ENCODE results near the gene RTBDN. TPM values are rescaled to one million over a fixed set of nuclear protein-coding genes. Genes with fewer than 3 reads are reported as not detected.

Gene RTBDN
- total and polyA plus RNA-seq, 2 of the 8 experiments (the other 6 are each of a cell fraction or from before 2014, with no cell fraction given), result 4.0 to 4.8 TPM

GRCh38 chr19:12792051-12792852, 42.1 kb downstream of the RTBDN start (continued):
- TF ChIP-seq YY1 (IDR thresholded peaks at IDR 0.05; ENCODE audit: low read depth, low read length) (peak; percentile 32; the same call in 1 of the 2 replicates), POLR2AphosphoS5 (IDR thresholded peaks at IDR 0.05; ENCODE audit: low read depth, low read length) (peak; percentile 89; the same call in 1 of the 2 replicates), SIX5 (IDR thresholded peaks at IDR 0.05; ENCODE audit: low read depth, low read length) (no peak), CHD7 (IDR thresholded peaks at IDR 0.05; ENCODE audit: insufficient replicate concordance, low read length) (no peak), CTCF (IDR thresholded peaks at IDR 0.05; ENCODE audit: control extremely low read depth in 1 of 3, insufficient read depth in 1 of 3, low read depth in 1 of 3, low read length in 3 of 3) (peak in 1 of 3 experiments; percentile 7; a peak in 1 of 4 replicates), JUND (IDR thresholded peaks at IDR 0.05; ENCODE audit: low read length) (no peak)

Measured in H1 (cell line).